Measurements from ENCODE around the gene AP3M1.
A peak's percentile ranks its signal among the peaks of the same experiment; 100 is the strongest.

Gene AP3M1

GRCh38 chr10:74175510-74176379 is 25.1 kb upstream of the AP3M1 start:
- Mint-ChIP-seq H3K27ac (peak overlapping the region; percentile 98), H3K4me1 (ENCODE audit: low read depth) (peaks cover 36% of the 10 kb centered on the region), H3K4me3 (peak overlapping the region; percentile 93), H3K36me3 (peaks cover 5% of the 10 kb centered on the region), H3K9me3 (ENCODE audit: low read depth) (no peaks in the 10 kb centered on the region), H3K27me3 (no peaks in the 10 kb centered on the region)

DNA sequence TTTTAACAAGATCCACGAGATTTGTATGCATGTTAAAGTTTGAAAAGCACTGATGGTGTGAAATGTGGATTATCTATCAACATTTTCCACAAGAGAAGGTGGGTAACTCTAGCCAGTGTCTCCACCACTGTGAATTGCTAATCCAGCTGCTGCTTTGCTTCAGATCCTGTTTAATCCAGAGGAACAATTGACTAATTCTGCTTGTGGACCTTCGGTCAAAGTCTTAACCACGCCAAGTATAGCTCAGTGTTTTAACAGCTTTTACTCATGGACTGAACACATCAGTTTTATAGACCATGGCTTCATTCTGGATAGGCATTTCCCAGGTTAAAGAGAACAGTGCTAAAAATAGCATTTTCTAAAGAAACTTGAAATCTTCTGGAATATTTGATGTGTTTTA is 23.9 kb upstream of the AP3M1 start:
- no peaks in the 10 kb centered on the region for H3K9me3 Mint-ChIP-seq (ENCODE audit: low read depth)
- H3K27me3 Mint-ChIP-seq: no peaks in the 10 kb centered on the region
- H3K36me3 Mint-ChIP-seq: peaks cover 2% of the 10 kb centered on the region
- H3K4me1 Mint-ChIP-seq (ENCODE audit: low read depth): peaks cover 30% of the 10 kb centered on the region
- no peak overlapping the region for H3K27ac Mint-ChIP-seq
- no peak overlapping the region for H3K4me3 Mint-ChIP-seq

DNA sequence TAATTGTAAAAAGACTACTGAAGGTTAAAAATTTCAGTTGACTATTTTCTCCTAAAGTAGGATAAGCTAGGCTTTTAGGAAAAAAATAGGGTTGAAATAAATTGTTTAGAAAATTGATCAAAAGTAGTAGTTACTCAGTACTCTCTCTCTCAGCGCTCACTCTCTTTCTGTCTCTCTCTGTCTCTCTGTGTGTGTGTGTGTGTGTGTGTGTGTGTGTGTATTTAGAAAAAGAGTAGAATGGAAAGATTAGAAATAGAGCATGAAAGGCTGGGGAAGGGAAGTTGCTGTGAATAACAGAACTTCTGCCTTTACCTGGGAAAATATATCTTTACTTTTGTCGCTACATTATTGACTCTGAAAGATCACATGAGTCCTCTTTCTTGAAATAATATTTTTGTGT is 21.0 kb upstream of the AP3M1 start:
- no peaks in the 10 kb centered on the region for H3K27me3 Mint-ChIP-seq
- H3K4me3 Mint-ChIP-seq: no peak overlapping the region
- H3K27ac Mint-ChIP-seq: no peak overlapping the region
- H3K9me3 Mint-ChIP-seq (ENCODE audit: low read depth): no peaks in the 10 kb centered on the region
- H3K36me3 Mint-ChIP-seq: peaks cover 2% of the 10 kb centered on the region
- H3K4me1 Mint-ChIP-seq (ENCODE audit: low read depth): peaks cover 20% of the 10 kb centered on the region

DNA sequence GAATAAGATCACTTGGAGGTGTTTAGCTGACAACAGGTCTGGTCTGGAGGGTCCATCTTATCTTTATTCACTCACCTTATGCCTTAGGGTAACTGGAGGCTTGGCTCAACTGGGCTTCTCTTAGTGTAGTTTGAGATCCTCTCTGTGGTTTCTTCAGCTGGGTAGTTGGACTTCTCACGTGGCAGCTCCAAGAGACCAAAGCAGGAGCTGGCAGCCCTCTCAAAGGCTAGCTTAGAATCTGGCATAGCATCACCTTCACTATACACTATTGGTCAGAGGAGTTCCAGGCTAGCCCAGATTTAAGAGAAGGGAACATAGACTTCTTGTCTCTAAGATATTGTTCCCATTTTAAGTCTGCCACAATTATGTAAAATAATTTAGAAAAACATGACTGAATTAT is 16.8 kb upstream of the AP3M1 start:
- H3K4me3 Mint-ChIP-seq: no peak overlapping the region
- H3K4me1 Mint-ChIP-seq (ENCODE audit: low read depth): peaks cover 32% of the 10 kb centered on the region
- no peaks in the 10 kb centered on the region for H3K27me3 Mint-ChIP-seq
- no peak overlapping the region for H3K27ac Mint-ChIP-seq
- H3K9me3 Mint-ChIP-seq (ENCODE audit: low read depth): no peaks in the 10 kb centered on the region
- H3K36me3 Mint-ChIP-seq: peaks cover 2% of the 10 kb centered on the region

DNA sequence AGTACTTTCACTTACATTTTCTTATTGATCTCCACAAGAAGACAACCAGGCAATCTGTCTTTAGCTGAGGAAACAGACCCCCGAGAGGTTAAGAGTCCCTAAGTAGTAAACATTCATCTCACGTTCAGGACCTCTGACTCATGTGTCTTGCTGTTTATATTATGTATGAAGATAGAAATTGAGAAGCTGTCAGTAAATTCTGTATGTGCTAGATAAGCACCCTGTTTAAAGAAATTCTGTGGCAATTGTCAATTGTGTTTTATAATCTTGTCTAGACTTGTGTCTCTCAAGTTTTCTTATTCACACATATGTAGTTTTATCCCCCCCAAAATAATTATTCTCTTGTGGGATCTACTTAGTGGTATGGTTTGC is 14.9 kb upstream of the AP3M1 start:
- no peak overlapping the region for H3K4me3 Mint-ChIP-seq
- no peak overlapping the region for H3K27ac Mint-ChIP-seq
- H3K36me3 Mint-ChIP-seq: peaks cover 2% of the 10 kb centered on the region
- H3K9me3 Mint-ChIP-seq (ENCODE audit: low read depth): no peaks in the 10 kb centered on the region
- peaks cover 30% of the 10 kb centered on the region for H3K4me1 Mint-ChIP-seq (ENCODE audit: low read depth)
- no peaks in the 10 kb centered on the region for H3K27me3 Mint-ChIP-seq

DNA sequence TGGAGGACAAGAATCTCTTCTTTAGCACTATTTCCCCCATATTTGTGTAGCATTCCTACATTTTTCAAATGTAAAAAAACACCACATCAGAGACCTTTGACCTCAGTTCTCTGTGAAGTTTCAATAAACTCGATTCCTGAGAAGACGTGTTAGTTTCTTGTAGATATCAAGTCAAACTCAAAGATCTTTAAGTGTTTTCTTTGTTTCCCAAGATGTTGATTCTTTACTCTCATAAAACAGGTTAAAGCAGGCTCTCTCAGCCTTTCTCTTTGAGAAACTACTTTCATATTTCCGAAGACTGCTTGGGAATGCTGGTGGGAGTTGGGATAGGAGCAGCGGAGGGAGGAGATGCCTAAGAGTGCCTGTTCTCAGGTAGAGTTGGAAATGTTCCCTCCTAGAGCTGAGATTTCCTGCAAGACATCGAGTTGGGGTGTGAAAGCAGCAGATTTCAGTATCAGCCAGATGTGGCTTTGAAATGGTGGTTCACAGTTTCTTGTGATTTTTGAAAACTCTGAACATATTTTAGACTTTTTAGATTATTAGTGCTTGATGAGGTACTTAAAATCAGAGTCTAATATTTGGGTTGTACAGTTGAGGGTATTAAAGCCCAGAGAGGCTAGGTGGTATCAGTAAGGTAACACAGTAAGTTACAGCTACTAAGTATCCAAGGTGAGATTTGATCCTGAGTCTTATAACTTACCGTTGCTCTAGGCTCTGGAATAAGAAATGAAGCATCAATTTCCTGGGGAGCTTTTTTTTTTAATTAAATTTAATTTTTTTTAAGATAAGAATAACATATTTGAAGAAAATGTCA is 14.3 kb upstream of the AP3M1 start:
- H3K4me3 Mint-ChIP-seq: no peak overlapping the region
- no peak overlapping the region for H3K27ac Mint-ChIP-seq
- peaks cover 30% of the 10 kb centered on the region for H3K4me1 Mint-ChIP-seq (ENCODE audit: low read depth)

GRCh38 chr10:74163319-74164068 is 12.9 kb upstream of the AP3M1 start:
- Mint-ChIP-seq H3K9me3 (ENCODE audit: low read depth) (no peaks in the 10 kb centered on the region), H3K27me3 (no peaks in the 10 kb centered on the region), H3K27ac (no peak overlapping the region), H3K4me3 (no peak overlapping the region), H3K4me1 (ENCODE audit: low read depth) (peaks cover 24% of the 10 kb centered on the region), H3K36me3 (peaks cover 2% of the 10 kb centered on the region)

More for the DNA sequence above, 14.3 kb upstream of the AP3M1 start:
- no peaks in the 10 kb centered on the region for H3K9me3 Mint-ChIP-seq (ENCODE audit: low read depth)
- H3K27me3 Mint-ChIP-seq: no peaks in the 10 kb centered on the region
- H3K36me3 Mint-ChIP-seq: peaks cover 2% of the 10 kb centered on the region

DNA sequence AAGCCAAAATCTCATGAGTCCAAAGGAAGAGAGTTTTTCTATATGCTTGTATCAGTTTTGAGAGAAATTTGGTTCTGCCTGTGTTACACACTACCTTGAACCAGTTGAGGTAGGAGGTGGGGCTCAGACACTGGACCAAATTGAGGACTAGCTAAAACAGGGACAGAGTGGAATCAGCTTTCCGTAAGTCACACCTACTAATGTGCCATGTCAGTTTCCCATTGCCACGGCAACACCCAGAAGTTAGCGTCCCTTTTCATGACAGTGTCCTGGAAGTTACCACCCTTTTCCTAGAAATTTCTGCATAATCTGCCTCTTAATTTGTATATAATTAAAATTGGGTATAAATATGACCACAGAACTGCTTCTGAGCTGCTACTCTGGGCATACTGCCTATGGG is 9.4 kb upstream of the AP3M1 start:
- Mint-ChIP-seq H3K36me3 (peaks cover 2% of the 10 kb centered on the region), H3K4me1 (ENCODE audit: low read depth) (peaks cover 19% of the 10 kb centered on the region), H3K9me3 (ENCODE audit: low read depth) (no peaks in the 10 kb centered on the region), H3K27ac (no peak overlapping the region), H3K4me3 (no peak overlapping the region), H3K27me3 (no peaks in the 10 kb centered on the region)

- no peak overlapping the region for H3K4me3 Mint-ChIP-seq
- no peak overlapping the region for H3K27ac Mint-ChIP-seq
- peaks cover 27% of the 10 kb centered on the region for H3K4me1 Mint-ChIP-seq (ENCODE audit: low read depth)
- H3K9me3 Mint-ChIP-seq (ENCODE audit: low read depth): no peaks in the 10 kb centered on the region
- H3K36me3 Mint-ChIP-seq: peaks cover 5% of the 10 kb centered on the region
- no peaks in the 10 kb centered on the region for H3K27me3 Mint-ChIP-seq
Observed at GRCh38 chr10:74156919-74157289, 6.3 kb upstream of the AP3M1 start.

DNA sequence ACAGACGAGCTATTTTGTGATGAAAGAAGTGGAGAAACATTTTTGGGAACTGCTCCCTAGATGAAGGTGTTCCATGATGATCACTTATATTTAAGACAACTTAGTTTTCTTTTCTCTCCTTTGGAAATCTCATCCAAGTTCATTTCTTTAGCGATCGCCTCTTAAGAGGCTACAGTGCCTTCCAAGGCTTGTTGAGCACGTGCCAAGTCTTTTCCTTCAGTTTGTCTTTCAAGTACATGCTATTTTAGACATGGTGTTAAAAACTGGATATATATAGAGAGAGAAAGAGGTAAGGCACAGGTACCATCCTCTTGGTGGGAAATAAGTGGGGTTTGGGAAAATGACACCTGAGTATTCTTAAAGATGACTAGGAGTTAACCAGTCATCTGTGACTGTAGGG is 3.0 kb upstream of the AP3M1 start:
- peaks cover 26% of the 10 kb centered on the region for H3K4me1 Mint-ChIP-seq (ENCODE audit: low read depth)
- H3K4me3 Mint-ChIP-seq: peak overlapping the region; percentile 3
- peaks cover 3% of the 10 kb centered on the region for H3K36me3 Mint-ChIP-seq
- H3K27me3 Mint-ChIP-seq: no peaks in the 10 kb centered on the region
- peak overlapping the region; percentile 1 for H3K27ac Mint-ChIP-seq
- no peaks in the 10 kb centered on the region for H3K9me3 Mint-ChIP-seq (ENCODE audit: low read depth)

DNA sequence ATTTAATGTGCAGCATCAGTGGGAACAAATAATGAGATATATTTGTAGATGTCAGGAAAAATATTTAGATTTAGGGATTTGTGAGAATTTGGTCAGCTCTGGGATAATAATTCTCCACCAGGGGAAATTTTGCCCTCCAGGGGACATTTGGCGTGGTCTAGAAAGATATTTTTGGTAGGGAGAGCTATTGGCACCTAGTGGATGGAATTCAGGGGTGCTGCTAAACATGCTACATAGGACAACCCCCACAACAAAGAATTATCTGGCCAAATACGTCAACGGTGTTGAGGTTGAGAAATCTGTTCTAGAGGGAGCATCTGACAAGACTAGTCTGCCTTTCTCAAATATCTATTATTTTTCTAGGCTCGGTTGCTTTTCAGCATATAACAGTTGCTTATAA is 2.5 kb upstream of the AP3M1 start:
- H3K36me3 Mint-ChIP-seq: peaks cover 3% of the 10 kb centered on the region
- peak overlapping the region; percentile 4 for H3K4me3 Mint-ChIP-seq
- no peaks in the 10 kb centered on the region for H3K27me3 Mint-ChIP-seq
- no peaks in the 10 kb centered on the region for H3K9me3 Mint-ChIP-seq (ENCODE audit: low read depth)
- H3K27ac Mint-ChIP-seq: no peak overlapping the region
- peaks cover 32% of the 10 kb centered on the region for H3K4me1 Mint-ChIP-seq (ENCODE audit: low read depth)

GRCh38 chr10:74151879-74152722 is 1.5 kb upstream of the AP3M1 start:
- peaks cover 35% of the 10 kb centered on the region for H3K4me1 Mint-ChIP-seq (ENCODE audit: low read depth)
- peaks cover 9% of the 10 kb centered on the region for H3K36me3 Mint-ChIP-seq
- peak overlapping the region; percentile 78 for H3K27ac Mint-ChIP-seq
- H3K4me3 Mint-ChIP-seq: peak overlapping the region; percentile 68
- H3K9me3 Mint-ChIP-seq (ENCODE audit: low read depth): no peaks in the 10 kb centered on the region
- H3K27me3 Mint-ChIP-seq: no peaks in the 10 kb centered on the region

DNA sequence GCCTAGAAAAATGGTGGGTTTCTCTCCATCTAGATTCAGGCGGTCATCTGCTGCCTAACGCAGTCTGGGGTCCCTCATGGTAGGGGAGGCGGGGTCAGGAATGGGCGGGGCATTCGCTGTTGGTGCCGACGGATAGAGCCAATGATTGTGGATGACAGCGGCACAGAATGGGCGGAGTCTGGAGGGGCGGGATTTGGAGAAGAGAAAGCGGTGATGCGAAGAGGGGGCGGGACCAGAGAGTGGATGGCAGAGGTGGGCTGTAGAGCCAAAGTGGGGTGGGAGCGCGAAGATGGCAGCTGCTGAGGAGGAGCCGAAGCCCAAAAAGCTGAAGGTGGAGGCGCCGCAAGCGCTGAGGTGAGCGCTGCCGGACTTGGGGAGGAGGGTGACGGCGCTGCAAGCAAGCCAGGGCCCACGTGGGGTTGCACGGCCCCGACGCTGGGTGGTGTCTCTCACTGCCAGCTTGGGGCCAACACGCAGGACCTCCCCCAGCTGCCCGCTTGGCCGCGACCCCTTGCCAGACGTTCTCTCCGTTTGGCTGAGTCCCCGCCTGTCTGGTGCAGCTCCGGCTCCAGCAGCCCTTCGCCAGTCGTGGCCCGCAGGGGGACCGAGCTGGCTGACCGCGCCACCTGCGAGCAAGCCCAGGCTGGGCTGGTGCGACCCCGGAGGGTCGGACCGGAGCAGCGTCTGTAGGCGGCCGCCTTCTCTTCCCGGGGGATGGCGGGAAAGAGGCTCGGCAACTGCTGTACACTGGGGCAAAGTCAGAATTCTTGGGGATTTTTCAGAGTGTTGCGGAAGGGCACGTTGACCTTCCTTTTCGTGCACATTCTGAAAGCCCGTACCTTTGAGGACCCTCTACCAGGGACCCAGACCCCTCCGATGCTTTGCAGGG is 606 bp upstream of the AP3M1 start, which contains the start of gene ADK:
TSS of gene ADK (plus strand) at position 232 of the 889 bp plus-strand sequence. CDS start at position 290, 58 bp downstream.
- Mint-ChIP-seq H3K27ac (peak within 1 kb of the TSS; percentile 78), H3K4me1 (ENCODE audit: low read depth) (peaks cover 40% of the 10 kb centered on the region)

More for the DNA sequence above, 606 bp upstream of the AP3M1 start, which contains the start of gene ADK:
- Mint-ChIP-seq H3K9me3 (ENCODE audit: low read depth) (no peaks in the 10 kb centered on the region), H3K27me3 (no peaks in the 10 kb centered on the region), H3K36me3 (peaks cover 11% of the 10 kb centered on the region), H3K4me3 (no peak within 1 kb of the TSS)
